ENCODE measurements around the gene RRAD.
"Not testable (repeated sequence)": the region's sequence is repeated elsewhere in the genome, so short reads cannot be mapped to it uniquely, and the experiment has no call there.

Gene RRAD

GRCh38 chr16:66950971-66951790 lies 25.8 kb upstream of the RRAD start:
- DNase-seq (ENCODE audit: low read depth in 2 of 2), result no peak

DNA sequence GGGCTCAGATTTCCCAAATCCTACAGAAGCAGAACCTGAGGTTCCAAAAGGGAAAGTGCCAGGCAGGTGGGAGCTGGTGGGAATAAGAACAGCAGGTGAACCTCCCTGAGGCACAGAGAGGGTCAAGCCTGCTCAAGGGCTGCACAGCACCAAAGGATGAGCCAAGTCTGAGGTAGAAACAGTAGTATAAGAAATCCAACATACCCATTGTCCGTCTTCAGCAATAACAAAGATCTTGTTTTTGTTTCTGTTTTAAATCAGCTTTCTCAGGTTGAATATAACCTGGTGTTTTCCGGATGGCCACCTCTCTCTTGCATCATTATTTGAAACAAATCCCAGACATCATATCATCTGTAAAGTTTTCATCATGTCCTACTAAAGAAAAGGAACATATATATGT lies 25.1 kb upstream of the RRAD start:
- DNase-seq (ENCODE audit: low read depth in 2 of 2), result no peak

DNA sequence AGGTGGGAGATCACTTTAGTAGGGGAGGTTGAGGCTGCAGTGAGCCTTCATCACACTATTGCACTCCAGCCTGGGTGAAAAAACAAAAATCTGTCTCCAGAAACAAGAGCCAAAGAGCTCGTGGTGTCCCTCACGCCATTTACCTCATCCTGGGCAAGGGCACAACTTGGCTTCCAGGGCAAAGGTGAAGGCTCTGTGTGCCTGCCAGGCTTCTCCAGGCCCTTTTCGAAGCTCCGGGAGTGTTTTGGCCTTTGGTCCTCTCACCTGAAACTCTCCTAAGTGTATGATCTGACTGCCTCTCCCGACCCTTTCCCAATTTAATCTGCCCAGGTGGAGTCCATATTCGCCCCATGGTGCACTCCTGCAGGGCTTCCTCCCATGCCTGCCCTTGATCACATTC lies 24.1 kb upstream of the RRAD start:
- DNase-seq (ENCODE audit: low read depth in 2 of 2), result no peak

DNA sequence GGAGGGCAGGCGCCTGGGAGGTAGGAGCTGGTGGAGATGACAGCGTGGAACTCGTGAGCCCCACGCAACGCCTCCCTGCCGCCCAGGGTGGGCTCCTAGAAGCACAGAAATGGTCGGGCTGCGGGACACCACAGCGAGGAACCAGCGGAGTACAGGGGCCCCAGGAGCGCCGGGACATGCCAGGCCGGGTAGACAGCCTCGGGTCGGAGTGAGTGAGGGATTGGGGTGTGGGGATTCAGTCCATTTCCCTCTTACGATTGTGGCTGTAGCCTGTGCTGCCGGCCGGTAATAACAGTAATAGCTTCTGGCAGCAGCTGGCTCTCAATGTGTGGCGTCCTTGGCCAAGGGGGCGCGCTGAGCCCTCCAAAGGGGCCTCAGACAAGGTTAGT lies 23.5 kb upstream of the RRAD start:
- no peak for DNase-seq (ENCODE audit: low read depth in 2 of 2)

GRCh38 chr16:66948134-66948836 lies 22.9 kb upstream of the RRAD start:
- no peak for DNase-seq (ENCODE audit: low read depth in 2 of 2)

DNA sequence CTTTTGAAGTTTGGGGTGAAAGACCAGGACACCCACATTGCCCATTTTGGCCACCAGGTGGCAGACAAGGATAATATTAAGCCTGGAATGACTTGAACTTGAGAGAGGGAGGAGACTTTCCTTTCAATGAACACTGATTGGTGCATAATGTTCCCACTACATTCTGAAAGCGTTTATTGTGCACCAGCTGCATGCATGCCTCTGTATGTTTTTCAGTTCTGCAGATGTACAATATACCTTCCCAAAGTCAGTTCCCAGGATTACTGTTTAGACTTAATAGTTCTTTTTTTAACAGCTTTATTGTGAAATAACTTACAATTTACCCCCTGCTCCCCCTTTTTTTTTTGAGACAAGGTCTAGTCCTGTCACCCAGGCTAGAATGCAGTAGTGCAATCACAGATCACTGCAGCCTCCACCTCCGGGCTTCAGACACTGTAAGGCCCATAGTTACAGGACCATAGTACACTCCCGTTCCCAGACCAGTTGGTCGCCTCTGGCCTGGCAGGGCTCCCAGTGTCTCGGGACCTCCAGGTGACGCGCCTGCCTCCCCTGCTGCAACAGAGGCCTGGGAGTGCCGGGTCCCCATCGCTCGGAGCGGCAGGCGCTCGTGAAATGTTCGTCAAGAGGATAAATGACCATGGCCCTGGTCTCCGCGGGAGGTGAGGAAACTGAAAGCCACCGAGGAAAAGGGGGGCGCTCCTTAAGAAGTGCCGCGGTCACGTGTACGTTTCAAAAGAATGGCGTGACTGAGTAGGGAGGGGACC lies 22.1 kb upstream of the RRAD start:
- peak; percentile 47 to 72 for DNase-seq (ENCODE audit: low read depth in 2 of 2)

GRCh38 chr16:66946974-66947301 lies 21.6 kb upstream of the RRAD start:
- no peak for DNase-seq (ENCODE audit: low read depth in 2 of 2)

- DNase-seq (ENCODE audit: low read depth in 2 of 2), result no peak
These were observed 21.2 kb upstream of the RRAD start for GRCh38 chr16:66946541-66946940.

GRCh38 chr16:66945939-66946338 lies 20.6 kb upstream of the RRAD start:
- no peak for DNase-seq (ENCODE audit: low read depth in 2 of 2)

DNA sequence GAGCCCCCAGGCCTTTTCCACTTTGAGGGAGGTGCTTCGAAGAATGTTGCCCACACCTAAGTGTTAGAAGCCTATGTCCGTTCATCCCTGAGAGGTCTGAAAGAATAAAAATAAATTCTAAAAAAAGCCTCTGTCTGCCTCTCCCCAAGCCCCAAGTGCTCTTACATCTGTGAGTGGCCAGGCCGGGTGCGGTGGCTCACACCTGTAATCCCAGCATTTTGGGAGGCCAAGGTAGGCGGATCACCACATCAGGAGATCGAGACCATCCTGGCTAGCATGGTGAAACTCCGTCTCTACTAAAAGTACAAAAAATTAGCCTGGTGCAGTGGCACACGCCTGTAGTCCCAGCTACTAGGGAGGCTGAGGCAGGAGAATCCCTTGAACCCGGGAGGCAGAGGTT lies 19.6 kb upstream of the RRAD start:
- DNase-seq (ENCODE audit: low read depth in 2 of 2), result not testable (repeated sequence)

DNA sequence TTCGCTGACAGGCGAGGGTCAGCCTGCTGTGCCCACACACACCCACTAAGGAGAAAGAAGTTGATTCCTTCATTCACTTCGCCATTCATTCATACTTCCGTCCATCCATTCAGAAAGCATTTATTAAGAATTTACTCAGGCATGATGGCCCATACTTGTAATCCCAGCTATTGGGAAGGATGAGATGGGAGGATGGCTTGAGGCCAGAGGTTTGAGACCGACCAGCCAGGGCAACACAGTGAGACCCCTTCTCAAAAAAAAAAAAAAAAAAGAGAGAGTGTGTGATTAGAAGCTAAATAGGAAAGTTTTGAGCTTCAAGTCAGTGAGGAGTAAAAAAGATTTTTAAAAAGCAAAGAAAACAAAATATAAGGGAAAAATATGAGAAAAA lies 18.7 kb upstream of the RRAD start:
- DNase-seq (ENCODE audit: low read depth in 2 of 2), result no peak

- DNase-seq (ENCODE audit: low read depth in 2 of 2), result no peak
These were observed 18.2 kb upstream of the RRAD start for GRCh38 chr16:66943426-66944053.

GRCh38 chr16:66942981-66943380 lies 17.6 kb upstream of the RRAD start:
- DNase-seq (ENCODE audit: low read depth in 2 of 2), result no peak

DNA sequence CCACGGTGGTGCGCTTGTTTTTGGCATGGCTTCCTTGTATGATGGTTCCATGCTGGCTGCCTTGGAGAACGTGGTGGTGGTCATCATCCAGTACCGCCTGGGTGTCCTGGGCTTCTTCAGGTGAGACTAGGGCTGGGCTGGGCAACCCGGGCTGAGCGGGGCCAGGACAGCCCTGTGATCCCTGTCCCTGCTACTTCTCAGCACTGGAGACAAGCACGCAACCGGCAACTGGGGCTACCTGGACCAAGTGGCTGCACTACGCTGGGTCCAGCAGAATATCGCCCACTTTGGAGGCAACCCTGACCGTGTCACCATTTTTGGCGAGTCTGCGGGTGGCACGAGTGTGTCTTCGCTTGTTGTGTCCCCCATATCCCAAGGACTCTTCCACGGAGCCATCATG lies 14.9 kb upstream of the RRAD start:
- no peak for DNase-seq (ENCODE audit: low read depth in 2 of 2)

- DNase-seq (ENCODE audit: low read depth in 2 of 2), result no peak
These were observed 14.0 kb upstream of the RRAD start for GRCh38 chr16:66939366-66939765.

- no peak for DNase-seq (ENCODE audit: low read depth in 2 of 2)
These were observed 12.5 kb upstream of the RRAD start for GRCh38 chr16:66937725-66938337.

DNA sequence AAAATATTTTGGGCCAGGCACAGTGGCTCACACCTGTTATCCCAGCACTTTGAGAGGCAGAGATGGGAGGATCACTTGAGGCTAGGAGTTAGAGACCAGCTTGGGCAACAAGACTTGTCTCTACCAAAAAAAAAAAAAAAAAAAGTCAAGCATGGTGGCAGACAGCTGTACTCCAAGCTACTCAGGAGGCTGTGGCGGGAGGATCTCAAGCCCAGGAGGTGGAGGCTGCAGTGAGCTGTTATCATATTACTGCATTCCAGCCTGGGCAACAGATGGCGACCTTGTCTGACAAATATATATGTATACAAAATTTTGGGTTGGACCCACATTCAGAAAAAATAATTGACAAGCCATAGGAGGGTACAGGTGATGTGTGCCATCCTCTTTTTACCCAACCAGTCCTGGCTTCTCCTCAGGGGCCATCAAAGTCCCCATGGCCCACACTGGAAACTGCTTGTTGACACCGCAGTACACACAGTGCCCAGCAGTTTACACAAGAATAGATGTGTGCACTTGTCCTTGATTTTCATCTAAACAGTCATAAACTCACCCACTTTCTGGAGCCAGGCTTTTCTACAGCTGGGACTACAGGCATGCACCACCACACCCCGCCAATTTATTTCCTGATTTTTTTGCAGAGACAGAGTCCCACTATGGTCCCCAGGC lies 11.7 kb upstream of the RRAD start:
- DNase-seq (ENCODE audit: low read depth in 2 of 2), result no peak

- no peak for DNase-seq (ENCODE audit: low read depth in 2 of 2)
These were observed 11.1 kb upstream of the RRAD start for GRCh38 chr16:66936462-66936861.

DNA sequence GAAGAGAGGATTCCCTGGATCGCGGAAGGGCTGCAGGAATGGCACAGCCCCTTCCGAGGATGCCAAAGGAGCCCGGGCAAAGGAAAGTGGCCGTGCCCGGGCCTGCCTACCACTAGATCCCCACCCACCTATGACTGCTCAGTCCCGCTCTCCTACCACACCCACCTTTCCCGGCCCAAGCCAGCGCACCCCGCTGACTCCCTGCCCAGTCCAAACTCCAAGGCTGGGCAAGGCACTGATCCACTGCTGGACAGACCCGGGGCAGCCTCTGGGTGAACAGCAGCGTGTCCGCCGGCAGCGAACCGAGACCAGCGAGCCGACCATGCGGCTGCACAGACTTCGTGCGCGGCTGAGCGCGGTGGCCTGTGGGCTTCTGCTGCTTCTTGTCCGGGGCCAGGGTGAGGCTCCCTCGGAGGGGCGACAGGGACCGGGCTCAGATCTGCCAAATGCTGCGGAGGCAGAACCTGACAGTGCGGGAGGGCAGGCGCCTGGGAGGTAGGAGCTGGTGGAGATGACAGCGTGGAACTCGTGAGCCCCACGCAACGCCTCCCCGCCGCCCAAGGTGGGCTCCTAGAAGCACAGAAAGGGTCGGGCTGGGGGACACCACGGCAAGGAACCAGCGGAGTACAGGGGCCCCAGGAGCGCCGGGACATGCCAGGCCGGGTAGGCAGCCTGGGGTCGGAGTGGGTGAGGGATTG lies 10.1 kb upstream of the RRAD start, which contains the start of gene CES2:
Gene CES2 (plus strand): TSS at position 203 of the 698 bp plus-strand sequence. CDS start 120 bp downstream, at position 323.
- DNase-seq (ENCODE audit: low read depth in 2 of 2), result no peak

DNA sequence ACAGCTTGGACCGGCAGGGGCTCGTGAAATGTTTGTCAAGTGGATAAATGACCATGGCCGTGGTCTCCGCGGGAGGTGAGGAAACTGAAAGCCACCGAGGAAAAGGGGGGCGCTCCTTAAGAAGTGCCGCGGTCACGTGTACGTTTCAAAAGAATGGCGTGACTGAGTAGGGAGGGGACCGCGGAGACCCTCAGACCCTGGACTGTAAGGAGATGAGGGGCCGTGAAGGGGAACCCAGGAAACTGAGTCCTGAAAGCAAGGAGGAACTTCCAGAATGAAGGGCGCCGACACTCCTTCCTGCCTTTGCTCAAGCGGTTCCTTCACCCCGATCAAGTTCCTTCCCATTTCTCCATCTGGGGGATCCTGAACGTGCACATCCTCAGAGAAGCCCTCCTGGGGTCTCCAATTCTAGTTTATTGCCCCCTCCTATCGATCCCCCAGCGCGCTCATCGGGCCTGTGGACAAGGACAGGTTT lies 9.5 kb upstream of the RRAD start:
- not testable (repeated sequence) for DNase-seq (ENCODE audit: low read depth in 2 of 2)
